Measurements from ENCODE around the gene AANAT. TPM values are rescaled to one million over a fixed set of nuclear protein-coding genes. Genes with fewer than 3 reads are reported as not detected.

AANAT gene
- total and polyA plus RNA-seq, 2 experiments from 2014 or later = not detected

DNA sequence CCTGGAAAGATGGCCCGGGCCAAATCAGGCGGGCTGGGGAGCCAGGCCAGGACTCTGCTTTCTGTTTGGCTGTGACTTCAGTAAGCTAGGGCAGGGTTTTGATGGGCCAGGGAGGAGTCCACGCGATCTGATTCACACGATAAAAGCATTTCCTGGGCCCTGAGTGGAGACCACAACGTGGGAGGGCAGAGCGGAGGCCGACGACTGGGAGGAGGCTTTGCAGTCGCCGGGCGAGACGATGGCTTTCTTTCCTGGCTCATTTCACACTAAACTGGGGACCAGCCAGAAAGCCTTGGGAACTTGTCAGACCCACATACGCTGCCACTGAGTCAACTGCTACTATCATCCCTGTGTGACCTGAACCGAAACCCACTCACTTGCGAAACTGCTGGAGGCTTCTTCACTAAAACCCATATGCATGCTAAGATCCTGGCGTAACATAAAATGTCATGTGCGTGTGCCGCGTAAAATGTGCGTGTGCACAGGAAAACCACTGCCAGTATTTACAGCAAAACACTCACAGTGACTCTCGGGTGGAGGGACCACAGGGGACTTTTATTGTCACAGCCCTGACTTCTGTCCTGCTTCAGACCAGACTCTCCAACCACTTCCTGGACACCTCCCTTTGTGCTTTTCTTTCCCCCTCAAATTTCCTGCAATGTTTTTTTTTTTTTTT is 48.0 kb downstream of the AANAT start:
- peaks cover 20% of the 10 kb centered on the region for H3K4me1 ChIP-seq (ENCODE audit: insufficient read depth)
- peak overlapping the region; percentile 52 for H3K4me2 ChIP-seq (ENCODE audit: unreplicated experiment)
- H3F3A ChIP-seq (ENCODE audit: insufficient read depth) = peaks cover 19% of the 10 kb centered on the region; the same call in 1 of the 2 replicates
- no peaks in the 10 kb centered on the region for H3K27me3 ChIP-seq (replicated peaks; ENCODE audit: insufficient read depth)
- peak overlapping the region; percentile 57 for H2AFZ ChIP-seq
- no peaks in the 10 kb centered on the region for H3K79me2 ChIP-seq (ENCODE audit: insufficient read depth)
- H4K20me1 ChIP-seq (ENCODE audit: insufficient read depth) = no peaks in the 10 kb centered on the region
- H3K9me2 ChIP-seq (ENCODE audit: insufficient read depth) = no peaks in the 10 kb centered on the region
- TF ChIP-seq EZH2 (IDR thresholded peaks at IDR 0.05; ENCODE audit: insufficient read depth, poor library complexity, severe bottlenecking) = no peak
- TF ChIP-seq EZH2phosphoT487 (IDR thresholded peaks at IDR 0.05; ENCODE audit: insufficient read depth, low read depth) = no peak
- in situ Hi-C loops (cut with MboI) = no loop called here
- 2% methylated on average over 22 of the region's 22 CpGs for WGBS, 2 experiments (ENCODE audit: low coverage in 1 of 2, low lambda C conversion rate in 2 of 2, missing lambda C conversion rate in 2 of 2)
- H3K9me3 ChIP-seq (ENCODE audit: low read depth) = no peaks in the 10 kb centered on the region
- peak overlapping the region; percentile 56 for H3K4me3 ChIP-seq
- peak; percentile 99 for DNase-seq
- peak overlapping the region; percentile 86 for H3K9ac ChIP-seq
- H3K27ac ChIP-seq = peak overlapping the region; percentile 98
- H3K36me3 ChIP-seq (ENCODE audit: low read depth) = no peaks in the 10 kb centered on the region

- Histone ChIP-seq H3K36me3 (ENCODE audit: low read depth) (no peaks in the 10 kb centered on the region), H3K4me2 (ENCODE audit: unreplicated experiment) (no peak overlapping the region), H3K9me2 (ENCODE audit: insufficient read depth) (no peaks in the 10 kb centered on the region), H4K20me1 (ENCODE audit: insufficient read depth) (no peaks in the 10 kb centered on the region), H3F3A (ENCODE audit: insufficient read depth) (peaks cover 19% of the 10 kb centered on the region; the same call in 1 of the 2 replicates), H3K27ac (no peak overlapping the region), H3K79me2 (ENCODE audit: insufficient read depth) (no peaks in the 10 kb centered on the region), H3K4me3 (no peak overlapping the region), H3K9ac (no peak overlapping the region), H3K27me3 (replicated peaks; ENCODE audit: insufficient read depth) (no peaks in the 10 kb centered on the region), H3K4me1 (ENCODE audit: insufficient read depth) (peaks cover 14% of the 10 kb centered on the region), H2AFZ (no peak overlapping the region), H3K9me3 (ENCODE audit: low read depth) (no peaks in the 10 kb centered on the region)
- no peak for TF ChIP-seq EZH2 (IDR thresholded peaks at IDR 0.05; ENCODE audit: insufficient read depth, poor library complexity, severe bottlenecking)
- no peak for TF ChIP-seq EZH2phosphoT487 (IDR thresholded peaks at IDR 0.05; ENCODE audit: insufficient read depth, low read depth)
- WGBS, 2 experiments (ENCODE audit: low coverage in 1 of 2, low lambda C conversion rate in 2 of 2, missing lambda C conversion rate in 2 of 2) = 96% methylated on average over 9 to 11 of the region's 11 CpGs
- DNase-seq = no peak
- in situ Hi-C loops (cut with MboI) = no loop called here
Observed at GRCh38 chr17:76517638-76518038, 50.2 kb downstream of the AANAT start.

GRCh38 chr17:76519048-76519966 is 51.9 kb downstream of the AANAT start:
- Histone ChIP-seq H3K4me2 (ENCODE audit: unreplicated experiment) (no peak overlapping the region), H3K79me2 (ENCODE audit: insufficient read depth) (no peaks in the 10 kb centered on the region), H3F3A (ENCODE audit: insufficient read depth) (peaks cover 16% of the 10 kb centered on the region; the same call in 1 of the 2 replicates), H3K27me3 (replicated peaks; ENCODE audit: insufficient read depth) (no peaks in the 10 kb centered on the region), H3K36me3 (ENCODE audit: low read depth) (no peaks in the 10 kb centered on the region), H3K27ac (no peak overlapping the region), H2AFZ (no peak overlapping the region), H3K4me1 (ENCODE audit: insufficient read depth) (peaks cover 14% of the 10 kb centered on the region), H3K9me3 (ENCODE audit: low read depth) (no peaks in the 10 kb centered on the region), H3K9me2 (ENCODE audit: insufficient read depth) (no peaks in the 10 kb centered on the region), H4K20me1 (ENCODE audit: insufficient read depth) (no peaks in the 10 kb centered on the region), H3K9ac (no peak overlapping the region), H3K4me3 (no peak overlapping the region)
- in situ Hi-C loops (cut with MboI) = no loop called here
- TF ChIP-seq EZH2 (IDR thresholded peaks at IDR 0.05; ENCODE audit: insufficient read depth, poor library complexity, severe bottlenecking) (no peak), EZH2phosphoT487 (IDR thresholded peaks at IDR 0.05; ENCODE audit: insufficient read depth, low read depth) (no peak)
- no peak for DNase-seq
- WGBS, 2 experiments (ENCODE audit: low coverage in 1 of 2, low lambda C conversion rate in 2 of 2, missing lambda C conversion rate in 2 of 2) = 89% methylated on average over 14 to 15 of the region's 15 CpGs

Other genes starting within 250 kb of the AANAT start
- gene RNF157, start 227.1 kb upstream of the AANAT start, total RNA-seq (2014; rRNA removed; shearing (Covaris generic)) = 4.0 TPM in 1 of 2 replicates, not detected in the other
- 0.31 TPM in 1 of 2 replicates, not detected in the other for gene RNF157, start 227.1 kb upstream of the AANAT start, polyA plus RNA-seq (2016; fragmentation: Nextera tagmentation; extraction: Ambion mirVana)
- gene UBALD2, start 202.3 kb upstream of the AANAT start, total RNA-seq (2014; rRNA removed; shearing (Covaris generic)) = 5.6 and 6.4 TPM in 2 replicates
- 0.56 and 1.2 TPM in 2 replicates for gene UBALD2, start 202.3 kb upstream of the AANAT start, polyA plus RNA-seq (2016; fragmentation: Nextera tagmentation; extraction: Ambion mirVana)
- 3.7 and 4.0 TPM in 2 replicates for gene QRICH2, start 159.3 kb upstream of the AANAT start, total RNA-seq (2014; rRNA removed; shearing (Covaris generic))
- 1.3 and 1.5 TPM in 2 replicates for gene QRICH2, start 159.3 kb upstream of the AANAT start, polyA plus RNA-seq (2016; fragmentation: Nextera tagmentation; extraction: Ambion mirVana)
- 44.5 and 53.2 TPM in 2 replicates for gene PRPSAP1, start 113.7 kb upstream of the AANAT start, total RNA-seq (2014; rRNA removed; shearing (Covaris generic))
- gene PRPSAP1, start 113.7 kb upstream of the AANAT start, polyA plus RNA-seq (2016; fragmentation: Nextera tagmentation; extraction: Ambion mirVana) = 55.1 and 56.5 TPM in 2 replicates
- gene SPHK1, start 83.0 kb upstream of the AANAT start, total RNA-seq (2014; rRNA removed; shearing (Covaris generic)) = 112 and 113 TPM in 2 replicates
- gene SPHK1, start 83.0 kb upstream of the AANAT start, polyA plus RNA-seq (2016; fragmentation: Nextera tagmentation; extraction: Ambion mirVana) = 69.2 and 72.3 TPM in 2 replicates
- 17.2 TPM in 2 replicates for gene UBE2O, start 14.5 kb upstream of the AANAT start, total RNA-seq (2014; rRNA removed; shearing (Covaris generic))
- 7.1 and 7.2 TPM in 2 replicates for gene UBE2O, start 14.5 kb upstream of the AANAT start, polyA plus RNA-seq (2016; fragmentation: Nextera tagmentation; extraction: Ambion mirVana)
- gene RHBDF2, start 33.8 kb downstream of the AANAT start, total RNA-seq (2014; rRNA removed; shearing (Covaris generic)) = 8.9 and 10.0 TPM in 2 replicates
- gene RHBDF2, start 33.8 kb downstream of the AANAT start, polyA plus RNA-seq (2016; fragmentation: Nextera tagmentation; extraction: Ambion mirVana) = 12.7 and 12.9 TPM in 2 replicates
- gene CYGB, start 70.1 kb downstream of the AANAT start, total RNA-seq (2014; rRNA removed; shearing (Covaris generic)) = 6.3 and 8.3 TPM in 2 replicates
- gene CYGB, start 70.1 kb downstream of the AANAT start, polyA plus RNA-seq (2016; fragmentation: Nextera tagmentation; extraction: Ambion mirVana) = 1.1 and 1.6 TPM in 2 replicates
- 1.5 and 3.4 TPM in 2 replicates for gene PRCD, start 72.4 kb downstream of the AANAT start, total RNA-seq (2014; rRNA removed; shearing (Covaris generic))
- gene PRCD, start 72.4 kb downstream of the AANAT start, polyA plus RNA-seq (2016; fragmentation: Nextera tagmentation; extraction: Ambion mirVana) = 0.43 and 0.93 TPM in 2 replicates
- gene ST6GALNAC2, start 118.3 kb downstream of the AANAT start, total RNA-seq (2014; rRNA removed; shearing (Covaris generic)) = 0.65 and 1.4 TPM in 2 replicates
- 0.96 and 1.0 TPM in 2 replicates for gene ST6GALNAC2, start 118.3 kb downstream of the AANAT start, polyA plus RNA-seq (2016; fragmentation: Nextera tagmentation; extraction: Ambion mirVana)
- not detected in 2 replicates for gene ST6GALNAC1, start 176.2 kb downstream of the AANAT start, total RNA-seq (2014; rRNA removed; shearing (Covaris generic))
- gene ST6GALNAC1, start 176.2 kb downstream of the AANAT start, polyA plus RNA-seq (2016; fragmentation: Nextera tagmentation; extraction: Ambion mirVana) = not detected in 2 replicates
- gene MXRA7, start 243.4 kb downstream of the AANAT start, total RNA-seq (2014; rRNA removed; shearing (Covaris generic)) = 483 and 625 TPM in 2 replicates
- 46.8 and 48.0 TPM in 2 replicates for gene MXRA7, start 243.4 kb downstream of the AANAT start, polyA plus RNA-seq (2016; fragmentation: Nextera tagmentation; extraction: Ambion mirVana)

Measured in GM23248 (cell line).